Activated CD8-positive, alpha-beta T cell treated with anti-CD3 and anti-CD28 coated beads for 36 hours (primary cell): ENCODE data around the gene KLK5. TPM values are rescaled to one million over a fixed set of nuclear protein-coding genes. Genes with fewer than 3 reads are reported as not detected.

Experiments
- ATAC-seq: fragments of 200-7000 bp; cut with Tn5 transposase; one replicate; pipeline ENCODE4 v1.10.0; 2021; ENCODE audit warnings: mild to moderate bottlenecking, moderate library complexity
- CTCF ChIA-PET: fragments of 350-600 bp; sonication (Branson Sonifier 250); formaldehyde crosslinking; loops from one replicate; lab custom pipeline; 2021; ENCODE audit warnings: antibody characterized with exemption; lab: Charles Lee
- POLR2A ChIA-PET: fragments of 350-600 bp; sonication (Branson Sonifier 250); formaldehyde crosslinking; loops from one replicate; lab custom pipeline; 2021; ENCODE audit warnings: antibody characterized with exemption; lab: Charles Lee
- DNase-seq: peaks from one replicate; pipeline ENCODE4 v3.0.0-alpha.2; 2020
- H3K27ac Mint-ChIP-seq: one replicate; pipeline ENCODE4 v1.8.0; 2021; ENCODE audit warnings: mild to moderate bottlenecking, mixed read lengths
- H3K27me3 Mint-ChIP-seq: one replicate; pipeline ENCODE4 v1.8.0; 2021; ENCODE audit warnings: mixed read lengths
- H3K36me3 Mint-ChIP-seq: one replicate; pipeline ENCODE4 v1.8.0; 2021; ENCODE audit warnings: low read depth, mixed read lengths
- H3K4me1 Mint-ChIP-seq: one replicate; pipeline ENCODE4 v1.8.0; 2021; ENCODE audit warnings: low read depth, mixed read lengths
- H3K4me3 Mint-ChIP-seq: one replicate; pipeline ENCODE4 v1.8.0; 2021; ENCODE audit warnings: mild to moderate bottlenecking, moderate library complexity, mixed read lengths
- H3K9me3 Mint-ChIP-seq: one replicate; pipeline ENCODE4 v1.8.0; 2021; ENCODE audit warnings: mixed read lengths
- CTCF ChIP-seq: fragments of 200-600 bp; IDR thresholded peaks from one replicate; pipeline ENCODE4 v1.8.0; 2022; ENCODE audit warnings: antibody characterized with exemption, mild to moderate bottlenecking
- intact Hi-C: fragments of 100-400 bp; cut with micrococcal nuclease; formaldehyde crosslinking; loops from one replicate; pipeline ENCODE4 v1.10.0; 2022
- total RNA-seq, 2 experiments: library from RNA; stranded (reverse); gene quantifications; one replicate each; pipeline ENCODE4 v1.2.3, GENCODE V29; 2021

The KLK5 gene
- total RNA-seq, 2 experiments from 2014 or later: not detected

GRCh38 chr19:50962245-50962644 lies 9.4 kb upstream of the KLK5 start:
- no peak for DNase-seq
- CTCF ChIA-PET: no interaction called here
- POLR2A ChIA-PET: no interaction called here
- ATAC-seq: no peak
- no peak overlapping the region for H3K4me3 Mint-ChIP-seq
- H3K4me1 Mint-ChIP-seq: no peaks in the 10 kb centered on the region
- H3K36me3 Mint-ChIP-seq: no peaks in the 10 kb centered on the region
- TF ChIP-seq CTCF: no peak
- H3K27me3 Mint-ChIP-seq: peaks cover 25% of the 10 kb centered on the region
- peaks cover 4% of the 10 kb centered on the region for H3K9me3 Mint-ChIP-seq
- H3K27ac Mint-ChIP-seq: no peak overlapping the region
- intact Hi-C loops: no loop called here

- intact Hi-C loops: no loop called here
- no peak for ATAC-seq
- Mint-ChIP-seq H3K27me3 (peaks cover 19% of the 10 kb centered on the region), H3K4me3 (no peak overlapping the region), H3K9me3 (peaks cover 4% of the 10 kb centered on the region), H3K36me3 (no peaks in the 10 kb centered on the region), H3K4me1 (no peaks in the 10 kb centered on the region), H3K27ac (no peak overlapping the region)
- DNase-seq: no peak
- no peak for TF ChIP-seq CTCF
- CTCF ChIA-PET: no interaction called here
- POLR2A ChIA-PET: no interaction called here
These were observed 7.1 kb upstream of the KLK5 start for GRCh38 chr19:50959731-50960500.

GRCh38 chr19:50957587-50957986 lies 4.7 kb upstream of the KLK5 start:
- ATAC-seq: no peak
- ChIA-PET CTCF (no interaction called here), POLR2A (no interaction called here)
- H3K9me3 Mint-ChIP-seq: peaks cover 4% of the 10 kb centered on the region
- H3K36me3 Mint-ChIP-seq: no peaks in the 10 kb centered on the region
- no peak overlapping the region for H3K27ac Mint-ChIP-seq
- H3K4me1 Mint-ChIP-seq: no peaks in the 10 kb centered on the region
- no peak overlapping the region for H3K4me3 Mint-ChIP-seq
- intact Hi-C loops: no loop called here
- H3K27me3 Mint-ChIP-seq: peaks cover 19% of the 10 kb centered on the region
- no peak for DNase-seq
- TF ChIP-seq CTCF: no peak

- intact Hi-C loops: no loop called here
- POLR2A ChIA-PET: interaction anchor here (1.1 kb wide), 1 partner anchor 15 kb away, joined by 3 read pairs; no protein-coding TSS in a partner anchor
- CTCF ChIA-PET: no interaction called here
- no peaks in the 10 kb centered on the region for H3K4me1 Mint-ChIP-seq
- no peak for ATAC-seq
- no peaks in the 10 kb centered on the region for H3K36me3 Mint-ChIP-seq
- peaks cover 18% of the 10 kb centered on the region for H3K27me3 Mint-ChIP-seq
- H3K4me3 Mint-ChIP-seq: no peak overlapping the region
- H3K9me3 Mint-ChIP-seq: no peaks in the 10 kb centered on the region
- no peak for TF ChIP-seq CTCF
- no peak for DNase-seq
- no peak overlapping the region for H3K27ac Mint-ChIP-seq
These were observed 3.0 kb downstream of the KLK5 start for GRCh38 chr19:50949861-50950260.

GRCh38 chr19:50947123-50947522 lies 5.7 kb downstream of the KLK5 start:
- intact Hi-C loops: no loop called here
- ChIA-PET CTCF (no interaction called here), POLR2A (no interaction called here)
- no peak for TF ChIP-seq CTCF
- no peak for ATAC-seq
- H3K9me3 Mint-ChIP-seq: no peaks in the 10 kb centered on the region
- no peak for DNase-seq
- no peak overlapping the region for H3K4me3 Mint-ChIP-seq
- H3K36me3 Mint-ChIP-seq: no peaks in the 10 kb centered on the region
- peaks cover 19% of the 10 kb centered on the region for H3K27me3 Mint-ChIP-seq
- no peaks in the 10 kb centered on the region for H3K4me1 Mint-ChIP-seq
- H3K27ac Mint-ChIP-seq: no peak overlapping the region
